A673 (cell line): ENCODE measurements around the gene BSG.

Experiments used
- EZH2 ChIP-seq: fragments of 200-600 bp; sonication (generic); IDR thresholded peaks from 2 replicates; pipeline ENCODE4 v1.6.1; 2017; ENCODE audit warnings: borderline replicate concordance, low read depth, mild to moderate bottlenecking, mixed read lengths, antibody characterized with exemption, low read length; ENCODE audit not compliant: poor library complexity, severe bottlenecking
- TF ChIP-seq, protein P1 (sequence below): fragments of 300-800, 200-600 bp; sonication (generic); conservative IDR thresholded peaks from 2 replicates; pipeline ENCODE4 v1.5.1; 2017; ENCODE audit warnings: low read depth, mild to moderate bottlenecking, antibody characterized with exemption, low read length, moderate library complexity, mixed read lengths

DNA sequence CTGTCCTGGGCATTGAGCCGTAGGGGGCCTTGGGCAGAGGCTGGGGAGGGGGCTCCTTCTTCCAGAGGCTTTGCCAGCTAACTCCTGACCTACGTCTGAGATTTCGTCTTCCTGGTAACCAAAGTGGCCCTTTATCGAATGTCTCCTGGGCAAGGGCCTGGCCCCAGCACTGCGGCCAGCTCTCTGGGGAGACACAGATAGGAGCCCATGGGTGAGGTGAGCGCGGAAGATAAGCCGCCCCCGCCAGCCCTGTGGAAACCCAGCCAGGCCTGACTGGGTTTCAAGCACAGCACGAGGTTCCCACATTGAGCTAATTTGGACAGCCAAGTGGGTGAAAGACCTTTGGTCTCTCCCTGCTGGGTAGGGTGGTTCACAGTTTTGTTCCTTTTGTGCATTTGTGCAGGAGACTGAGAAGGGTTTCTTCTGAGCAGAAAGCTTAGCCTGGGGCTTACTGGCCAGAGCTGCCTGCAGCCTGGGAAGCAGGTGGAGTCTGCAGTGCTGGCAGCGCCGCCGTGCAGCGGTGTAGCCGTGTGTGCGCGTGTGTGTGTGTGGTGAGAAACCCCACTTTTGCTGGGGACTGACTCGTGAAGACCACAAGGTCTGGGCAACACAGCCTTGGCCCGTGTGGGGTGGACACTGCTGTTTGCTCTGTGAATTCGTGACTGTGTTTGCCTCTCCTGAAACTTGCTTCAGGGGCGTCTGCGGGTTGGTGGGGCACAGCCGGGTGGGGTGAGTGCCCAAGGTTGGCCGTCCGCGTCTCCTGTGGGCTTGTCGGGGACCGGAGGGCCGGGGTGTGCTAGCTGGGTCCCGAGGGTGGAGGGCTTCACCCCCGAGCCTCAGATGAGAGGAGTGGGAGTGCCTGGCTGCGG, 2.5 kb downstream of the BSG start:
- TF ChIP-seq, protein P1, sequence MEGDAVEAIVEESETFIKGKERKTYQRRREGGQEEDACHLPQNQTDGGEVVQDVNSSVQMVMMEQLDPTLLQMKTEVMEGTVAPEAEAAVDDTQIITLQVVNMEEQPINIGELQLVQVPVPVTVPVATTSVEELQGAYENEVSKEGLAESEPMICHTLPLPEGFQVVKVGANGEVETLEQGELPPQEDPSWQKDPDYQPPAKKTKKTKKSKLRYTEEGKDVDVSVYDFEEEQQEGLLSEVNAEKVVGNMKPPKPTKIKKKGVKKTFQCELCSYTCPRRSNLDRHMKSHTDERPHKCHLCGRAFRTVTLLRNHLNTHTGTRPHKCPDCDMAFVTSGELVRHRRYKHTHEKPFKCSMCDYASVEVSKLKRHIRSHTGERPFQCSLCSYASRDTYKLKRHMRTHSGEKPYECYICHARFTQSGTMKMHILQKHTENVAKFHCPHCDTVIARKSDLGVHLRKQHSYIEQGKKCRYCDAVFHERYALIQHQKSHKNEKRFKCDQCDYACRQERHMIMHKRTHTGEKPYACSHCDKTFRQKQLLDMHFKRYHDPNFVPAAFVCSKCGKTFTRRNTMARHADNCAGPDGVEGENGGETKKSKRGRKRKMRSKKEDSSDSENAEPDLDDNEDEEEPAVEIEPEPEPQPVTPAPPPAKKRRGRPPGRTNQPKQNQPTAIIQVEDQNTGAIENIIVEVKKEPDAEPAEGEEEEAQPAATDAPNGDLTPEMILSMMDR: no peak
- no peak for TF ChIP-seq EZH2
